Forelimb muscle (tissue), 1 donor: ENCODE results near the gene CALML3. TPM values are rescaled to one million over a fixed set of nuclear protein-coding genes. Genes with fewer than 3 reads are reported as not detected.

Source experiments
- DNase-seq: peaks from one replicate; pipeline ENCODE4 v3.0.0-alpha.2; 2013; ENCODE audit warnings: low read depth
- polyA plus RNA-seq: library from polyadenylated mRNA; unstranded; fragments of 120-200 nt; gene quantifications from one replicate; pipeline ENCODE4 v1.2.1, GENCODE V29; 2013; ENCODE audit not compliant: insufficient read length

The CALML3 gene
- polyA plus RNA-seq, 1 donor = 0.09 TPM

- no peak for DNase-seq
Measured at GRCh38 chr10:5491477-5491876, 33.3 kb upstream of the CALML3 start.

GRCh38 chr10:5492322-5492855 is 32.4 kb upstream of the CALML3 start:
- no peak for DNase-seq

DNA sequence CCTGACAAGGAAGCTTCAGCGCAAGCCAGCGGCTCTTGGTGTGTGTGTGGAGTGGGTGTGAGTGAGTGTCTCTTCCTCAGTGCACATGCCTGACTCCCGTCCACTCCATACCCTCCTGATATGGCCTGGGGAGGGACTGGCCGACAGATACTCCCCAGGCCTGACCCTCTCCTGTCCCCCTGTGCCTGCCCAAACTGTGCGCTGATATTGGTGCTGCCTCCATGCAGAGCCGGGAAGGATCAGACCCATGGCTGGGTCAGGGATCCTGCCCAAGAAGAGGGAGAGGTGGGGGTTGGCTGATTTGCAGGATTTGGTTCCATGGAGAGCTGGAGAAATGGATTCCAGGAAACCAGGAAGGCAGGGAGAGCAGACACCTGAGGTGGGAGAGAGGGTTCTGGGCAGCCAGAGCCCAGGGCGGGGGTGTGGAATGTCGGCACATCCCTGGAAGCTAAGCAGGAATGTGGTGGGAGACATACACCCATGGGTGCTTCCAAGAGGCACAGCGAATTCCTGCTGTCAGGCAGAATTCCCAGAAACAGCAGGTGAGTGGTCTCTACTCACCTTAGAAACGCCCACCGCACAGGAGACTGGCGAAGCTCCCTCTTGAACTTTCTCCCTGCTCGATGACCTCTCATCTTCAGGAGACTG is 31.7 kb upstream of the CALML3 start:
- no peak for DNase-seq

GRCh38 chr10:5493691-5494090 is 31.1 kb upstream of the CALML3 start:
- no peak for DNase-seq

DNA sequence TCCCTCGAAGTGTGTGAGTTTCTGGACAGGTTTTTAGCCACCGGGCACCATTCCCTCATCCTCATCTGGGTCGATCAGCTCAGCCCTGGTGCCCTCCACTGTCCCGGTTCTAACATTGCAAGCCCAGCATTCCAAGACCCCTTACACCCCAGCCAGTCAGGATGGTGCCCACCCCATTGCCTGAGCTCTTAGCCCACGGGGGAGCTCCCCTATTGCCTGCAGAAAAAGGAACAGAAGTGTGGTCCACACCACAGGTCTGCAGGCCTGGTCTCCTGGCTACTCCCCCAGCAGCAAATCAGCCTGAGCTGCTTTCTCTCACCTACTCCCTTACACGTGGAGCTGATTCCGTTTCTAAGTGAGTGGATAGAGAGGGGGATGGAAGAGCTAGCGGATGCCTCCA is 30.1 kb upstream of the CALML3 start:
- DNase-seq = no peak

- no peak for DNase-seq
Measured at GRCh38 chr10:5496261-5497250, 28.2 kb upstream of the CALML3 start.

GRCh38 chr10:5497289-5497688 is 27.5 kb upstream of the CALML3 start:
- DNase-seq = no peak

DNA sequence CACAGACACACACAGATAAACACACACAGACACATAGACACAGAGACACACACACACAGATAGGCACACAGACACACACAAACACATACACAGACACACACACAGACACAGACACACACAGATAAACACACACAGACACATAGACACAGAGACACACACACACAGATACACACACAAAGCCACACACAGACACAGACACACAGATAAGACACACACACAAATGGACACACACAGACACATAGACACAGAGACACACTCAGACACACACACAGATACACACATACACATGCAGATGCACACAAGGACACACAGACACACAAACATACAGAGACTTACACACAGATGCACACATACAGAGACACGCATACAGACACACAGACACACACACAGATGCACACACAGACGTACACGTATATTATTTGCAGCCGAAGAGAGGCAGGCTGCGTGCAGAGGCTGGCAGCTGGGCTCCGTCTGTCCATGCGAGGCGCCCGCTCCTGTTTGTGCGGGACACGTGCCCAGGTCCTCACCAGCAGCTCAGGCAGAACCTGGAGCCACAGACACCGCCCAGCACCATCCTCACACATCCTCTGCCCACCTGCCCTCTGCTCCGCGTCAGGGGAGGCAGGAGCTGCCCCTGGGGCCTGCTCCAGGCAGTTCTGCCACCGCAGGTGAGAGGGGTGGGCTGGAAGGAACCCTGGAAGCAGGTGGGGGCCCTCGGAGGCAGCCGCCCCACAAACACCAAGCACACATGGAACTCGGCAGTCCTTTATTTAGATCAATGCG is 26.6 kb upstream of the CALML3 start:
- DNase-seq = no peak

GRCh38 chr10:5498791-5499492 is 25.8 kb upstream of the CALML3 start:
- DNase-seq = no peak

- DNase-seq = no peak
Measured at GRCh38 chr10:5499493-5500140, 25.1 kb upstream of the CALML3 start, which contains the start of gene CALML5. Gene CALML5 (minus strand): TSS chr10:5499570. CDS start chr10:5499438, 132 bp downstream.

- no peak for DNase-seq
Measured at GRCh38 chr10:5500162-5500670, 24.5 kb upstream of the CALML3 start.

GRCh38 chr10:5500910-5501309 is 23.9 kb upstream of the CALML3 start:
- no peak for DNase-seq

DNA sequence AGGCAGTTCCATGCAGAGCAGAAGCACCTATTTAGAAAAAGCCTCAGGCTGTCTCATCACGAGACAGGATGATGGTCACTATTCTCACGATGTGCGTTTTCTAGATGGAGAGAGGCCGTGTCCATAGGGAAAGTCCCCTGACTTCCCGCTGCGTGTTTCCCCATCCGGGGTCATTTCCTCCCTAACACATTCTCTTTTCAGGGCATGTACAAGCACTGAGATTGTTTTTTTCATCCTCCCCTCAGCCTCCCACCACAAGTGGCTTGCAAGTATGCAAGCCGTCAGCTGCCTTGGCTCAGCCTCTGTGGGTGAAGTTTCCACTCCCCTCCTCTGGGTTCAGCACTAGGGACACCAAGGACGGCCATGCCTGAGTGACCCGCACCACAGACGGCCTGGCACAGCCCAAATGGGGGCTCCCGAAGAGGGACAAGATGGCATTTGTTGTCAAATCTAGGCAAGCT is 22.7 kb upstream of the CALML3 start:
- DNase-seq = no peak

- DNase-seq = no peak
Measured at GRCh38 chr10:5502571-5503476, 21.9 kb upstream of the CALML3 start.

GRCh38 chr10:5503477-5503835 is 21.3 kb upstream of the CALML3 start:
- DNase-seq = no peak

DNA sequence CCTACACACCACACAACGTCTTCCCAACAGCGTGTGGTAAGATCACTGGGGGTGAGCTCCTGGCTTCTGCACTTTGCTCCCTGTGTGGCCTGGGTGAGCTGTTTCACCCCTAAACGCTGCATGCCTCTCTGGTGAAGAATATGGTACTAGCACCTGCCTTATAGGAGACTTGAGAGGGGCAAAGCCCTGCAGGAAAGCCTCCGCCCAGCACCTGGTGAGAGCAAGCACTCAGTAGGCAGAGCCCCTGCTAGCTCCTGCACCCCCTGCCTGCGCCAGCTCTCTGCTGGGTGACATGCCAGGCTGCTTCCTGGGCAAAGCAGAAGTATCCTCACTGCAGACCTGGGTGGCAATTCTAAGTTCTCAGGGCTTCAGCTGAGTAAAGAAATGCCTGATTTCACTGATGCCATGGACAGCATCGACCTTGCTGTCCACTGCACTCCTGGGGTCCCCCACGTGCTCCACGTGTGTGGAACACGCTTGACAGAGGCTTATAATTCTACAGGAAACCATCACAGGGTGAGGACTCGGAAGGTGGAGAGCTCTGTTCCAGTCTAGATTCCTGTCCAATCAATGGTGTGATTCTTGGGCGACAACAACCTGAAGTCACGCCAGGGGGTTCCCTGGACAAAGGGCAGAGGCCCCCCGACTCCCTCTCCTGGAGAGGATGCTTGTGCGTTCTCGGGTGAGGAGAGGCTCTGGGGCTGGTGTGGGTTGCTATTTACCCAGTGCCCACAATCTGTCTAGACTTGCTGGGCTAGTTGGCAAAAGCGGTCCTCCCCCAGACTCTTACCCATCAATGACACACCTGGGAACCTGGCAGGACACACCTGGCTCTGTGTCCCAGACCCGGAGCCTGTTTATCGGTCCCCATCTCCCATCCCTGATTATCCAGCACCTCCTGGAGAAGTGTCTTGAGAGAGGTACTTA is 20.4 kb upstream of the CALML3 start:
- DNase-seq = no peak

- no peak for DNase-seq
Measured at GRCh38 chr10:5506246-5506645, 18.5 kb upstream of the CALML3 start.
